ENCODE data around the gene PSMD4.

The PSMD4 gene

DNA sequence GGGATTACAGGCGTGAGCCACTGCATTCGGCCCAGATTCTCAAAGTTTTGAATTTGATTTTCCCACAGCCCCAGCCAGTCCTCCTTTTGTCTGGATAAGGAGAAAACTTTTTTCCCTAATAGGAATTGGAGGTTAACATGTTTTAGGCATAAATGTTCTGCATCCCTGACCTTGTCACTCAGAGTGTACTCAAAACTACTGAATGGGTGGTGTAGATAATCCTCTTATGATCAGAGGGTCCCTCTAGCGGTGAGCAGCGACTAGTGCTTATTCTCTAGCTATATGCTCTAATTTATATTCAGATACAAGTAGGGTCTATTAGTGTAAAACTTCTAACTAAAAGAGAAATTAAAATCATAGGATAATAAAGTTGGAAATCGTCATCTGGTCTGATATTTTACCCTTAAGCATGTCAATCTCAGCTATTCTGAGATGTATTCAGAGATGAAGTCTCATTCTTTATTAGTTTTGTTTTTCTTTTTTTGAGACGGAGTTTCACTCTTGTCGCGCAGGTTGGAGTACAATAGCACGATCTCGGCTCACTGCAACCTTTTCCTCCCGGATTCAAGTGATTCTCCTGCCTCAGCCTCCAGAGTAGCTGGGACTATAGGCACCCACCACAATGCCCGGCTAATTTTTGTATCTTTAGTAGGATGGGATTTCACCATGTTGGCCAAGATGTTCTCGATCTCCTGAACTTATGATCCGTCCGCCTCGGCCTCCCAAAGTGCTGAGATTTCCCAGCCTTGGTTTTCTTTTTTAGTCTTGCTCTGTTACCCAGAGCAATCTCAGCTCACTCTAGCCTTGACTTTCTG is 2.7 kb upstream of the PSMD4 start:
- DNase-seq (ENCODE audit: low spot score), result no peak
- no peak overlapping the region for H3K4me3 ChIP-seq
- TF ChIP-seq, protein P1, sequence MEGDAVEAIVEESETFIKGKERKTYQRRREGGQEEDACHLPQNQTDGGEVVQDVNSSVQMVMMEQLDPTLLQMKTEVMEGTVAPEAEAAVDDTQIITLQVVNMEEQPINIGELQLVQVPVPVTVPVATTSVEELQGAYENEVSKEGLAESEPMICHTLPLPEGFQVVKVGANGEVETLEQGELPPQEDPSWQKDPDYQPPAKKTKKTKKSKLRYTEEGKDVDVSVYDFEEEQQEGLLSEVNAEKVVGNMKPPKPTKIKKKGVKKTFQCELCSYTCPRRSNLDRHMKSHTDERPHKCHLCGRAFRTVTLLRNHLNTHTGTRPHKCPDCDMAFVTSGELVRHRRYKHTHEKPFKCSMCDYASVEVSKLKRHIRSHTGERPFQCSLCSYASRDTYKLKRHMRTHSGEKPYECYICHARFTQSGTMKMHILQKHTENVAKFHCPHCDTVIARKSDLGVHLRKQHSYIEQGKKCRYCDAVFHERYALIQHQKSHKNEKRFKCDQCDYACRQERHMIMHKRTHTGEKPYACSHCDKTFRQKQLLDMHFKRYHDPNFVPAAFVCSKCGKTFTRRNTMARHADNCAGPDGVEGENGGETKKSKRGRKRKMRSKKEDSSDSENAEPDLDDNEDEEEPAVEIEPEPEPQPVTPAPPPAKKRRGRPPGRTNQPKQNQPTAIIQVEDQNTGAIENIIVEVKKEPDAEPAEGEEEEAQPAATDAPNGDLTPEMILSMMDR (IDR thresholded peaks at IDR 0.05), result peak; percentile 72
- no peak overlapping the region for H3K27ac ChIP-seq

DNA sequence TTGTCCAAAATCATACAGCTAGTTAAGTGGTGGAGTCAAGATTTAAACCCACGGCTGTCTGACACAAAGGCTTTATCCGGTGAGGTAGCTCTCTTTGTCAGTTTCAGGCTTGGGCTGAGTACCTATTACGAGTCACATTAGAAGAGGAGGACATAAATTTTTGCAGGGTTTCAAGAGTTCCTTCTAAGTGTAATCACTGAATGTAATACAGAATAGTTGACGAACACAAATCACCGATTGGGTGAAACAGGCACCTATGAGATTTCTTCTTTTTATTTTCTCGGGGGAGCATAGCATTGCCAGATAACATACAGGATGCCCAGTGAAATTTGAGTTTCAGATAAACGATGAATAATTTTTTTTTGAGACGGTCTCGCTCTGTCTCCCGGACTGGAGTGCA is 847 bp downstream of the PSMD4 start:
- no peak for DNase-seq (ENCODE audit: low spot score)
- TF ChIP-seq, protein P1 (IDR thresholded peaks at IDR 0.05), result no peak
- Histone ChIP-seq H3K27ac (peak overlapping the region; percentile 90 to 91), H3K4me3 (peak overlapping the region; percentile 90)

DNA sequence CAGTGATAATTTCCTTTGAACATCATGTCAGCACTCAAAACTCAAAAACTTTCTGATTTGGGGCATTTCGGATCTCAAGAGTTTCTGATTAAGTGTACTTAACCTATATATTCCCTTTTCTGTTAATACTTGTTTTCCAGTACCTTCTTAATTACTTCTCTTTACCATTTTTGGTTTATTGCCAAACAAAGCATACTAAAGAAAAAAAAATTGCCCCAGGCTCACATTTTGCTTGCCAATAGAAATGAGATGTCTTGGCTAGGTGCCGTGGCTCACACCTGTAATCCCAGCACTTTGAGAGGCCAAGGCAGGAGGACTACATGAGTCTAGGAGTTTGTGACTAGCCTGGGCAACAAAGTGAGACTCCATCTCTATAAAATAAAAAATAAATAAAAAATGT is 4.8 kb downstream of the PSMD4 start:
- H3K4me3 ChIP-seq, result no peak overlapping the region
- DNase-seq (ENCODE audit: low spot score), result no peak
- H3K27ac ChIP-seq, result no peak overlapping the region
- TF ChIP-seq, protein P1 (IDR thresholded peaks at IDR 0.05), result no peak

DNA sequence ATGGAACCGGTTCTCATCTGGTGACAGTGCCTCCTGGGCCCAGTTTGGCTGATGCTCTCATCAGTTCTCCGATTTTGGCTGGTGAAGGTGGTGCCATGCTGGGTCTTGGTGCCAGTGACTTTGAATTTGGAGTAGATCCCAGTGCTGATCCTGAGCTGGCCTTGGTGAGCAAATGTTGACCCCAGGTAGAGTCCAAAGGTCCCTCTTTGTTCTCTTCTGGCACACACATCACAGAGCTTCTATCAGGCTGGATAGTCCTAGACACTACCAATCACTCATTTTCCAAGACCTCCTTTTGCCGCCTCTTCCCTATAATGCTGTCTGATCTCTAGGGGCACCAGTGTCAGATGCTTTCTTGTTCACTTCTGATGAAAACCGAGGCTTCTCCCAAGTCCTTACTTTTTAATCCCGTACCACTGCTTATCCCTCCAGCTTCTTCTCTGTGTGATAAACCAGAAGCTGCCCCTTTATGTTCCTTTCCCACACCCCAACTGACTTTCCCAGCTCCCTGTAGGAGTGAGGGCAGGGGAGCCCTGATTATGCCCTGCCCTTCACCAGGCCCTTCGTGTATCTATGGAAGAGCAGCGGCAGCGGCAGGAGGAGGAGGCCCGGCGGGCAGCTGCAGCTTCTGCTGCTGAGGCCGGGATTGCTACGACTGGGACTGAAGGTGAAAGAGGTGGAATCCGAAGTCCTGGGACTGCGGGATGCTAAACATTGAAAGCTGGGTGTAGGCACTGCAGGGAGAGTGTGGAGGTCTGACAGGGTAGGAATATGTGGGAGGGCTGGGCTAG is 11.1 kb downstream of the PSMD4 start:
- no peak for DNase-seq (ENCODE audit: low spot score)
- TF ChIP-seq, protein P1 (IDR thresholded peaks at IDR 0.05), result no peak
- Histone ChIP-seq H3K27ac (no peak overlapping the region), H3K4me3 (no peak overlapping the region)

DNA sequence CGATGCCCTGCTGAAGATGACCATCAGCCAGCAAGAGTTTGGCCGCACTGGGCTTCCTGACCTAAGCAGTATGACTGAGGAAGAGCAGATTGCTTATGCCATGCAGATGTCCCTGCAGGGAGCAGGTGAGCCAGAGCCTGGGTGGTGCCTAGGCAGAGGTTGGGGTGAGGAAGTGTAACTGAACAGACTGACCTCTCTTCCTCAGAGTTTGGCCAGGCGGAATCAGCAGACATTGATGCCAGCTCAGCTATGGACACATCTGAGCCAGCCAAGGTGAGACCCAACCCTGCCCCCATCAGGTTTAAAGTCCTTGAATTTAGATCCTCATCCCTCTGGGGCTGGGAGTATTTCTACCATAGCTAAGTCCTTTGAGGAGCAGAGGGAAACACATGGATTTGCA is 11.8 kb downstream of the PSMD4 start:
- Histone ChIP-seq H3K27ac (no peak overlapping the region), H3K4me3 (no peak overlapping the region)
- DNase-seq (ENCODE audit: low spot score), result no peak
- TF ChIP-seq, protein P1 (IDR thresholded peaks at IDR 0.05), result no peak

DNA sequence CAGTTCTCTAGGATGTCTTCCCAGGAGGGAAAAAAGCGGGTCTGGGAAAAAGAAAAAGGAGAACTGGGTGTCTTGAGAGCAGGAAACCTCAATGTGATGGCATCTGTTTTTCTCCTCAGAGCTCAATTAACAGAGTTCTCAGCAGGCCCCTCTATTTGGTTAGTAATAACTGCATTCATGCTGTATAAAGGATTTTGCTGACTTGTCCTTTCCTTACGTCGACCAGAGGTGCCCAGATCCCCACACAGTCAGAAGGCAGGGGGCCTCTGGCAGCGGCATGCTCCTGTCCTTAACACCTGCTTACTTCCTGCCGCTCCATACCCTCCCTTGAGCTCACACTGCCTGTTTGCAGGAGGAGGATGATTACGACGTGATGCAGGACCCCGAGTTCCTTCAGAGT is 12.3 kb downstream of the PSMD4 start:
- H3K27ac ChIP-seq, result no peak overlapping the region
- H3K4me3 ChIP-seq, result no peak overlapping the region
- TF ChIP-seq, protein P1 (IDR thresholded peaks at IDR 0.05), result no peak
- no peak for DNase-seq (ENCODE audit: low spot score)

Data from coronary artery (tissue), 2 donors.